OCI-LY1 (cell line): Measurements from ENCODE around the gene NEB.

ENCODE experiments used
- H2AFZ ChIP-seq: fragments of 200-600 bp; sonication (generic), shearing (Covaris generic); 2 replicates; pipeline ENCODE4 v1.6.0; 2014; ENCODE audit warnings: antibody characterized with exemption, mild to moderate bottlenecking, low read length
- H3F3A ChIP-seq: fragments of 200-600 bp; sonication (generic), shearing (Covaris generic); 2 replicates; pipeline ENCODE4 v1.6.0; 2014; ENCODE audit warnings: mild to moderate bottlenecking, antibody characterized with exemption, low read length, moderate library complexity; ENCODE audit not compliant: insufficient read depth
- H3K27ac ChIP-seq: fragments of 200-600 bp; sonication (generic); 2 replicates; pipeline ENCODE4 v1.5.1; 2014; ENCODE audit warnings: low read length, mixed run types, mild to moderate bottlenecking, low read depth; ENCODE audit not compliant: poor library complexity, severe bottlenecking
- H3K27me3 ChIP-seq: fragments of 200-600 bp; sonication (generic); 2 replicates; pipeline ENCODE4 v1.6.0; 2014; ENCODE audit warnings: antibody characterized with exemption, mild to moderate bottlenecking, low read length, moderate library complexity; ENCODE audit not compliant: insufficient read depth
- H3K36me3 ChIP-seq: fragments of 200-600 bp; sonication (generic); 2 replicates; pipeline ENCODE4 v1.6.1; 2014; ENCODE audit warnings: mild to moderate bottlenecking, antibody characterized with exemption, low read length, moderate library complexity, mixed read lengths; ENCODE audit not compliant: insufficient read depth
- H3K4me1 ChIP-seq: fragments of 200-600 bp; sonication (generic); 2 replicates; pipeline ENCODE4 v1.5.1; 2014; ENCODE audit warnings: mild to moderate bottlenecking, low read length, moderate library complexity; ENCODE audit not compliant: insufficient read depth, severe bottlenecking
- H3K4me2 ChIP-seq: fragments of 200-600 bp; sonication (generic), shearing (Covaris generic); 2 replicates; pipeline ENCODE4 v1.6.1; 2014; ENCODE audit warnings: low read length
- H3K4me3 ChIP-seq: fragments of 200-600 bp; sonication (generic); 2 replicates; pipeline ENCODE4 v1.5.1; 2014; ENCODE audit warnings: low read length, low read depth, mild to moderate bottlenecking, mixed read lengths; ENCODE audit not compliant: poor library complexity, severe bottlenecking
- H3K79me2 ChIP-seq: fragments of 200-600 bp; shearing (Covaris generic); 2 replicates; pipeline ENCODE4 v1.6.1; 2016; ENCODE audit warnings: mixed run types, low read length, mixed read lengths; ENCODE audit not compliant: insufficient read depth
- H3K9ac ChIP-seq: fragments of 200-600 bp; sonication (generic), shearing (Covaris generic); 2 replicates; pipeline ENCODE4 v1.6.1; 2014; ENCODE audit warnings: mild to moderate bottlenecking, low read length, mixed read lengths
- H3K9me2 ChIP-seq: fragments of 200-600 bp; sonication (generic), shearing (Covaris generic); 2 replicates; pipeline ENCODE4 v1.6.1; 2014; ENCODE audit warnings: low read depth, mild to moderate bottlenecking, low read length, mixed read lengths
- H3K9me3 ChIP-seq: fragments of 200-600 bp; shearing (Covaris generic); 2 replicates; pipeline ENCODE4 v1.6.1; 2014; ENCODE audit warnings: low read length, mixed read lengths
- H4K20me1 ChIP-seq: fragments of 200-600 bp; sonication (generic), shearing (Covaris generic); 2 replicates; pipeline ENCODE4 v1.6.0; 2016; ENCODE audit warnings: mild to moderate bottlenecking, low read length; ENCODE audit not compliant: insufficient read depth
- CTCF ChIP-seq: fragments of 200-600 bp; sonication (generic), shearing (Covaris generic); IDR thresholded peaks from 2 replicates; pipeline ENCODE4 v1.5.1; 2017; ENCODE audit warnings: mild to moderate bottlenecking, antibody characterized with exemption, low read length, moderate library complexity, mixed read lengths
- EZH2 ChIP-seq: fragments of 200-600 bp; sonication (generic), shearing (Covaris generic); IDR thresholded peaks from 2 replicates; pipeline ENCODE4 v1.8.0; 2017; ENCODE audit warnings: borderline replicate concordance, mixed run types, mild to moderate bottlenecking, antibody characterized with exemption, low read length, moderate library complexity, mixed read lengths

Gene NEB

DNA sequence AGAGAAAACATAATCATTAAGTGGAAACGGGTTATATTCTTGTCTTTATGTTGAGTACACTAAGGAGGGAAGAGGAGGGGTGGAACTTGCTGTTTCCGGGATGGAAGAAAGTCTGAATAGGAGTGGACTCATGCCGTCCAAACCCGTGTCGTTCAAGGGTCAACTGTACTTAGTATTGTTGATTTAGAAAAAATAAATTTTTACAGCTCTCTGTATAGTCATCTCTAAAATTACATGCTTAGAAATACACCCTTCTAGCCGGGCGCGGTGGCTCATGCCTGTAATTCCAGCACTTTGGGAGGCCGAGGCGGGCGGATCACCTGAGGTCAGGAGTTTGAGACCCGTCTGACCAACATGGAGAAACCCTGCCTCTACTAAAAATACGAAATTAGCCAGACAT is 295.1 kb downstream of the NEB start:
- Histone ChIP-seq H3K36me3 (peaks cover 92% of the 10 kb centered on the region), H3K27ac (no peak overlapping the region), H3K4me2 (no peak overlapping the region), H3K4me1 (no peaks in the 10 kb centered on the region), H3K9ac (no peak overlapping the region), H3K4me3 (no peak overlapping the region), H4K20me1 (no peaks in the 10 kb centered on the region), H3F3A (no peaks in the 10 kb centered on the region), H2AFZ (no peak overlapping the region), H3K9me2 (no peaks in the 10 kb centered on the region), H3K79me2 (no peaks in the 10 kb centered on the region), H3K27me3 (no peaks in the 10 kb centered on the region), H3K9me3 (no peaks in the 10 kb centered on the region)
- TF ChIP-seq CTCF (no peak), EZH2 (no peak)

DNA sequence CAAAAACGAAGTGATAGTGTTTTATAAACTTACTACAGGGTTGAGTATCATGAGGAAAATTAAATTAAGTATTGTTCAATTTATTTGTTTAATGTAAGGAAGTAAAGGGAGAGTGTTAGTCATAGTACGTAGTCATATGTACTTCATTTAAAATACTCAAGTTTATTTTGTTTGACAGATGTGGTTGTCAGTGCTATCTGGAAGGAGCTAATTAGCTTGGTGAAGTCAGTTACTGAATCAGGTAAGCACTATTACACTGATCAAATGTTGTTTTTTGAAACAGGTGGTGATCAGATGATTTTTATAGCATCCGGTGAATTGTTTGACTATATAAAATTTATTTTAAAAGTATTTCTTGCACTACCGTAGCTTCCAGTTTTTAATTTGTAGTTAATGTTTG is 295.8 kb downstream of the NEB start:
- Histone ChIP-seq H3K36me3 (peaks cover 92% of the 10 kb centered on the region), H3K4me2 (no peak overlapping the region), H3K4me3 (no peak overlapping the region), H2AFZ (no peak overlapping the region), H3K9ac (no peak overlapping the region), H3K9me3 (no peaks in the 10 kb centered on the region), H3F3A (no peaks in the 10 kb centered on the region), H3K4me1 (no peaks in the 10 kb centered on the region), H3K27ac (no peak overlapping the region), H4K20me1 (no peaks in the 10 kb centered on the region), H3K27me3 (no peaks in the 10 kb centered on the region), H3K79me2 (no peaks in the 10 kb centered on the region), H3K9me2 (no peaks in the 10 kb centered on the region)
- no peak for TF ChIP-seq CTCF
- TF ChIP-seq EZH2 = no peak

- Histone ChIP-seq H3K79me2 (no peaks in the 10 kb centered on the region), H3K9me3 (no peaks in the 10 kb centered on the region), H3K9ac (no peak overlapping the region), H3K36me3 (peaks cover 89% of the 10 kb centered on the region), H3K4me1 (no peaks in the 10 kb centered on the region), H4K20me1 (no peaks in the 10 kb centered on the region), H2AFZ (no peak overlapping the region), H3K9me2 (no peaks in the 10 kb centered on the region), H3K27me3 (no peaks in the 10 kb centered on the region), H3K4me3 (no peak overlapping the region), H3F3A (no peaks in the 10 kb centered on the region), H3K27ac (no peak overlapping the region), H3K4me2 (no peak overlapping the region)
- no peak for TF ChIP-seq EZH2
- peak; percentile 25 for TF ChIP-seq CTCF
Observed at GRCh38 chr2:151437630-151438029, 296.6 kb downstream of the NEB start.
